Neuronal stem cell (in vitro differentiated cells): ENCODE measurements around the gene TMEM233.

Experiments
- DNase-seq: peaks from one replicate; pipeline ENCODE4 v3.0.0-alpha.2; 2013; ENCODE audit warnings: low spot score
- H2AFZ ChIP-seq: one replicate; pipeline ENCODE4 v1.6.1; 2013; ENCODE audit warnings: mild to moderate bottlenecking, low read length, inconsistent platforms
- H2AK5ac ChIP-seq: 2 replicates; pipeline ENCODE4 v1.6.1; 2013; ENCODE audit warnings: low read depth, mild to moderate bottlenecking, inconsistent platforms, low read length, moderate library complexity, mixed read lengths
- H2BK120ac ChIP-seq: 2 replicates; pipeline ENCODE4 v1.6.1; 2013; ENCODE audit warnings: low read depth, mild to moderate bottlenecking, inconsistent platforms, low read length, moderate library complexity, mixed read lengths
- H2BK12ac ChIP-seq: one replicate; pipeline ENCODE4 v1.6.1; 2013; ENCODE audit warnings: low read length, inconsistent platforms
- H2BK15ac ChIP-seq: 2 replicates; pipeline ENCODE4 v1.6.1; 2013; ENCODE audit warnings: mild to moderate bottlenecking, low read length, inconsistent platforms, mixed read lengths
- H2BK5ac ChIP-seq: one replicate; pipeline ENCODE4 v1.6.1; 2013; ENCODE audit warnings: inconsistent platforms, mild to moderate bottlenecking, low read length, moderate library complexity
- H3K14ac ChIP-seq: one replicate; pipeline ENCODE4 v1.6.1; 2013; ENCODE audit warnings: low read length, inconsistent platforms
- H3K18ac ChIP-seq: 2 replicates; pipeline ENCODE4 v1.6.1; 2013; ENCODE audit warnings: low read length, inconsistent platforms
- H3K23ac ChIP-seq: 2 replicates; pipeline ENCODE4 v1.6.1; 2013; ENCODE audit warnings: low read depth, mild to moderate bottlenecking, mixed read lengths, low read length, inconsistent platforms; ENCODE audit not compliant: poor library complexity
- H3K27ac ChIP-seq: replicated peaks from 3 replicates; pipeline ENCODE4 v1.5.1; 2013; ENCODE audit warnings: low read length, inconsistent platforms
- H3K27me3 ChIP-seq, 3 experiments: 2 replicates each; pipeline ENCODE4 v1.6.1; 2013; ENCODE audit warnings: low read length in 3 of 3, mild to moderate bottlenecking in 2 of 3, inconsistent platforms in 1 of 3, low read depth in 1 of 3, mixed read lengths in 1 of 3, moderate library complexity in 1 of 3; ENCODE audit not compliant: control insufficient read depth in 3 of 3, insufficient read depth in 3 of 3
- H3K36me3 ChIP-seq, 2 donors: replicated peaks in 1 of 2; 2 replicates each; pipeline ENCODE4 v1.6.1; 2013; ENCODE audit warnings: low read length in 2 of 2; ENCODE audit not compliant: control insufficient read depth in 2 of 2, insufficient read depth in 2 of 2
- H3K4ac ChIP-seq: 2 replicates; pipeline ENCODE4 v1.6.1; 2013; ENCODE audit warnings: inconsistent platforms, mild to moderate bottlenecking, low read length, moderate library complexity
- H3K4me1 ChIP-seq, 2 donors: 1 replicate in 1 of 2; 2 replicates in 1 of 2; pipeline ENCODE4 v1.6.1; 2013; ENCODE audit warnings: low read length in 2 of 2, low read depth in 1 of 2; ENCODE audit not compliant: control insufficient read depth in 2 of 2, insufficient read depth in 1 of 2
- H3K4me2 ChIP-seq: one replicate; pipeline ENCODE4 v1.6.1; 2013; ENCODE audit warnings: mild to moderate bottlenecking, low read length, inconsistent platforms; ENCODE audit not compliant: insufficient read depth, poor library complexity, severe bottlenecking
- H3K4me3 ChIP-seq, 2 donors: 2 replicates each; pipeline ENCODE4 v1.5.1; 2013; ENCODE audit warnings: low read length in 2 of 2, mild to moderate bottlenecking in 2 of 2, inconsistent platforms in 1 of 2, moderate library complexity in 1 of 2
- H3K79me1 ChIP-seq: one replicate; pipeline ENCODE4 v1.6.1; 2013; ENCODE audit warnings: low read depth, mild to moderate bottlenecking, inconsistent platforms, low read length, moderate library complexity
- H3K9ac ChIP-seq: one replicate; pipeline ENCODE4 v1.6.1; 2013; ENCODE audit warnings: mild to moderate bottlenecking, low read depth, low read length, inconsistent platforms; ENCODE audit not compliant: poor library complexity
- H3K9me3 ChIP-seq, 2 donors: replicated peaks in 1 of 2; 2 replicates each; pipeline versions ENCODE3 to v1.6.1; 2013; ENCODE audit warnings: low read length in 2 of 2, mild to moderate bottlenecking in 2 of 2, inconsistent platforms in 1 of 2, low read depth in 1 of 2, mixed read lengths in 1 of 2, moderate library complexity in 1 of 2; ENCODE audit not compliant: control insufficient read depth in 2 of 2, insufficient read depth in 1 of 2
- H4K8ac ChIP-seq: one replicate; pipeline ENCODE4 v1.6.1; 2013; ENCODE audit warnings: low read depth, mild to moderate bottlenecking, inconsistent platforms, low read length, moderate library complexity
- H4K91ac ChIP-seq: one replicate; pipeline ENCODE4 v1.6.1; 2013; ENCODE audit warnings: low read length, low read depth, mild to moderate bottlenecking, inconsistent platforms; ENCODE audit not compliant: poor library complexity
- WGBS, 2 donors: extraction: QIAGEN DNeasy Blood & Tissue Kit; methylation state at CpG; one replicate each; pipeline ENCODE4 v1.1.7; 2013; ENCODE audit warnings: missing lambda C conversion rate in 2 of 2, mixed read lengths in 1 of 2; ENCODE audit not compliant: insufficient read length in 2 of 2, insufficient replicate concordance in 1 of 2; ENCODE audit errors: extremely low coverage in 2 of 2; 5-methylcytosine and 5-hydroxymethylcytosine counted together

Gene TMEM233

GRCh38 chr12:119669744-119670472, 76.3 kb downstream of the TMEM233 start:
- H2BK15ac ChIP-seq, result no peak overlapping the region
- H3K79me1 ChIP-seq, result no peaks in the 10 kb centered on the region
- H2BK5ac ChIP-seq, result no peak overlapping the region
- peaks cover 26 to 54% of the 10 kb centered on the region in 2 donors for H3K36me3 ChIP-seq
- no peak overlapping the region for H3K4me3 ChIP-seq
- H4K8ac ChIP-seq, result no peak overlapping the region
- H3K9ac ChIP-seq, result no peak overlapping the region
- no peaks in the 10 kb centered on the region for H3K4me1 ChIP-seq
- DNase-seq, result no peak
- no peak overlapping the region for H3K4ac ChIP-seq
- H2AFZ ChIP-seq, result no peak overlapping the region
- no peak overlapping the region for H3K14ac ChIP-seq
- H3K23ac ChIP-seq, result no peak overlapping the region
- no peak overlapping the region for H2AK5ac ChIP-seq
- H3K18ac ChIP-seq, result no peak overlapping the region
- no peak overlapping the region for H3K4me2 ChIP-seq
- no peak overlapping the region for H3K27ac ChIP-seq
- no peak overlapping the region for H2BK120ac ChIP-seq
- no peaks in the 10 kb centered on the region for H3K27me3 ChIP-seq
- H4K91ac ChIP-seq, result no peak overlapping the region
- H2BK12ac ChIP-seq, result no peak overlapping the region
- no peaks in the 10 kb centered on the region for H3K9me3 ChIP-seq
- WGBS, 2 donors, result no CpG with 5 or more reads among the region's 11 CpGs

GRCh38 chr12:119671070-119671469, 77.5 kb downstream of the TMEM233 start:
- Histone ChIP-seq H3K14ac (no peak overlapping the region), H2BK5ac (no peak overlapping the region), H3K18ac (no peak overlapping the region), H2AFZ (no peak overlapping the region), H2BK12ac (no peak overlapping the region), H3K4ac (no peak overlapping the region), H2AK5ac (no peak overlapping the region), H3K4me1 (no peaks in the 10 kb centered on the region), H3K23ac (no peak overlapping the region), H3K36me3 (peaks cover 33 to 66% of the 10 kb centered on the region in 2 donors), H3K27ac (no peak overlapping the region), H4K8ac (no peak overlapping the region), H3K79me1 (no peaks in the 10 kb centered on the region), H2BK120ac (no peak overlapping the region), H4K91ac (no peak overlapping the region), H3K4me3 (no peak overlapping the region), H3K9ac (no peak overlapping the region), H3K27me3 (no peaks in the 10 kb centered on the region), H2BK15ac (no peak overlapping the region), H3K9me3 (no peaks in the 10 kb centered on the region), H3K4me2 (no peak overlapping the region)
- DNase-seq, result no peak
- no CpG with 5 or more reads among the region's 3 CpGs for WGBS, 2 donors

- Histone ChIP-seq H3K23ac (no peak overlapping the region), H4K8ac (no peak overlapping the region), H3K14ac (no peak overlapping the region), H2BK12ac (no peak overlapping the region), H2BK15ac (no peak overlapping the region), H3K27ac (no peak overlapping the region), H3K4me1 (no peaks in the 10 kb centered on the region), H3K4me3 (no peak overlapping the region), H4K91ac (no peak overlapping the region), H3K4ac (no peak overlapping the region), H3K79me1 (no peaks in the 10 kb centered on the region), H2AK5ac (no peak overlapping the region), H2BK120ac (no peak overlapping the region), H3K18ac (no peak overlapping the region), H2BK5ac (no peak overlapping the region), H3K36me3 (peaks cover 43 to 77% of the 10 kb centered on the region in 2 donors), H2AFZ (no peak overlapping the region), H3K4me2 (no peak overlapping the region), H3K9me3 (no peaks in the 10 kb centered on the region), H3K27me3 (no peaks in the 10 kb centered on the region), H3K9ac (no peak overlapping the region)
- WGBS, 2 donors, result no CpG with 5 or more reads among the region's 8 CpGs
- DNase-seq, result no peak
Observed at GRCh38 chr12:119672194-119672593, 78.6 kb downstream of the TMEM233 start.

- H3K14ac ChIP-seq, result no peak overlapping the region
- H3K9ac ChIP-seq, result no peak overlapping the region
- H2BK15ac ChIP-seq, result no peak overlapping the region
- H3K27me3 ChIP-seq, result no peaks in the 10 kb centered on the region
- no peak overlapping the region for H2AK5ac ChIP-seq
- no peak overlapping the region for H3K27ac ChIP-seq
- H3K9me3 ChIP-seq, result no peaks in the 10 kb centered on the region
- no peak overlapping the region for H2BK12ac ChIP-seq
- no peak overlapping the region for H4K8ac ChIP-seq
- peaks cover 54 to 90% of the 10 kb centered on the region in 2 donors for H3K36me3 ChIP-seq
- no peak overlapping the region for H3K4ac ChIP-seq
- H2BK120ac ChIP-seq, result no peak overlapping the region
- WGBS, 2 donors, result no CpG with 5 or more reads among the region's 7 CpGs
- H3K4me2 ChIP-seq, result no peak overlapping the region
- no peaks in the 10 kb centered on the region for H3K79me1 ChIP-seq
- no peaks in the 10 kb centered on the region for H3K4me1 ChIP-seq
- H3K4me3 ChIP-seq, result no peak overlapping the region
- no peak overlapping the region for H2BK5ac ChIP-seq
- H2AFZ ChIP-seq, result no peak overlapping the region
- no peak overlapping the region for H3K23ac ChIP-seq
- no peak for DNase-seq
- H4K91ac ChIP-seq, result no peak overlapping the region
- H3K18ac ChIP-seq, result no peak overlapping the region
Observed at GRCh38 chr12:119673634-119674033, 80.1 kb downstream of the TMEM233 start.
